Endothelial cell of umbilical vein (primary cell): Measurements from ENCODE around the gene DESI2. TPM values are rescaled to one million over a fixed set of nuclear protein-coding genes. Genes with fewer than 3 reads are reported as not detected.

Source experiments
- BruUV-seq: library from RNA; stranded (reverse); fragments of 400-500 nt; replicated peaks from 2 replicates; lab custom pipeline; 2021; lab: Mats Ljungman, UMichigan
- CTCF ChIA-PET: fragments of 300-600, 350-600 bp; sonication (Branson Sonifier 250); formaldehyde crosslinking; loops from one replicate; lab custom pipeline; 2021; ENCODE audit warnings: antibody characterized with exemption, inconsistent platforms; lab: Charles Lee
- POLR2A ChIA-PET: fragments of 300-600, 350-600 bp; sonication (Branson Sonifier 250); formaldehyde crosslinking; loops from one replicate; lab custom pipeline; 2021; ENCODE audit warnings: antibody characterized with exemption, inconsistent platforms; lab: Charles Lee
- DNase-seq: peaks from one replicate; pipeline ENCODE4 v3.0.0-alpha.2; 2011; ENCODE audit warnings: low read depth, low spot score
- FAIRE-seq: peaks from 2 replicates; lab custom pipeline; 2011; peaks lifted over from hg19 to GRCh38; lab: Jason Lieb, UNC
- H2AFZ ChIP-seq: 2 replicates; pipeline ENCODE4 v1.6.0; 2012; ENCODE audit warnings: low read depth, low read length, control low read depth, inconsistent platforms
- H3K27ac ChIP-seq: 2 replicates; pipeline ENCODE4 v1.5.1; 2011; ENCODE audit warnings: low read depth, mild to moderate bottlenecking, control low read depth, low read length, moderate library complexity; ENCODE audit not compliant: insufficient read depth
- H3K27me3 ChIP-seq, 2 experiments: 2 replicates each; pipeline versions ENCODE4 v1.6.0 to v1.6.1; 2011; ENCODE audit warnings: low read length in 2 of 2, mixed read lengths in 1 of 2; ENCODE audit not compliant: control insufficient read depth in 2 of 2, insufficient read depth in 2 of 2
- H3K36me3 ChIP-seq, 2 experiments: 2 replicates in 1 of 2; 3 replicates in 1 of 2; pipeline ENCODE4 v1.5.1; 2011; ENCODE audit warnings: low read length in 2 of 2, mild to moderate bottlenecking in 1 of 2, moderate library complexity in 1 of 2; ENCODE audit not compliant: control insufficient read depth in 2 of 2, insufficient read depth in 2 of 2; ENCODE audit errors: extremely low read depth in 1 of 2
- H3K4me1 ChIP-seq: 3 replicates; pipeline ENCODE4 v1.5.1; 2011; ENCODE audit warnings: mild to moderate bottlenecking, low read length; ENCODE audit not compliant: control insufficient read depth, insufficient read depth; ENCODE audit errors: extremely low read depth
- H3K4me2 ChIP-seq: 2 replicates; pipeline ENCODE4 v1.6.1; 2011; ENCODE audit warnings: low read length, control low read depth, mixed read lengths; ENCODE audit not compliant: insufficient read depth
- H3K4me3 ChIP-seq, 3 experiments: fragments of 200-600 bp in 1 of 3; sonication (generic), shearing (Covaris generic) in 1 of 3; replicated peaks in 1 of 3; 2 replicates each; pipeline ENCODE4 v1.5.1; 2011 to 2016; ENCODE audit warnings: control low read depth in 3 of 3, low read length in 3 of 3, mild to moderate bottlenecking in 2 of 3, inconsistent platforms in 1 of 3, low read depth in 1 of 3, moderate library complexity in 1 of 3; ENCODE audit not compliant: insufficient read depth in 1 of 3
- H3K79me2 ChIP-seq: 2 replicates; pipeline ENCODE4 v1.6.0; 2012; ENCODE audit warnings: low read length, inconsistent platforms; ENCODE audit not compliant: control insufficient read depth, insufficient read depth
- H3K9ac ChIP-seq: replicated peaks from 2 replicates; pipeline ENCODE3; 2011; ENCODE audit warnings: low read length, control low read depth; ENCODE audit not compliant: insufficient read depth; ENCODE audit errors: extremely low read depth
- H3K9me1 ChIP-seq: replicated peaks from 3 replicates; pipeline ENCODE4 v1.6.0; 2011; ENCODE audit warnings: mild to moderate bottlenecking, low read length; ENCODE audit not compliant: control insufficient read depth, insufficient read depth; ENCODE audit errors: extremely low read depth
- H3K9me3 ChIP-seq: replicated peaks from 2 replicates; pipeline ENCODE4 v1.5.1; 2012; ENCODE audit warnings: low read length, inconsistent platforms; ENCODE audit not compliant: control insufficient read depth, insufficient read depth
- H4K20me1 ChIP-seq: replicated peaks from 2 replicates; pipeline ENCODE3; 2011; ENCODE audit warnings: mild to moderate bottlenecking, low read length; ENCODE audit not compliant: control insufficient read depth, insufficient read depth; ENCODE audit errors: extremely low read depth
- EZH2 ChIP-seq: IDR thresholded peaks from 2 replicates; pipeline ENCODE4 v1.6.1; 2012; ENCODE audit warnings: borderline replicate concordance, low read depth, mild to moderate bottlenecking, moderate library complexity, low read length, inconsistent platforms; ENCODE audit not compliant: severe bottlenecking
- FOS ChIP-seq: IDR thresholded peaks from 2 replicates; pipeline ENCODE4 v1.6.1; 2011; ENCODE audit warnings: mild to moderate bottlenecking, low read length, moderate library complexity, borderline replicate concordance; ENCODE audit not compliant: insufficient read depth
- GATA2 ChIP-seq: IDR thresholded peaks from 2 replicates; pipeline ENCODE4 v1.7.0; 2011; ENCODE audit warnings: low read depth, mild to moderate bottlenecking, moderate library complexity, mixed read lengths, low read length; ENCODE audit not compliant: insufficient read length, insufficient read depth
- JUN ChIP-seq: IDR thresholded peaks from 2 replicates; pipeline ENCODE4 v1.6.1; 2011; ENCODE audit warnings: borderline replicate concordance, low read depth; ENCODE audit not compliant: insufficient read length, insufficient read depth
- MYC ChIP-seq: IDR thresholded peaks from one replicate; pipeline ENCODE4 v1.6.1; 2011; ENCODE audit warnings: mild to moderate bottlenecking, low read depth, low read length
- POLR2A ChIP-seq: IDR thresholded peaks from 2 replicates; pipeline ENCODE4 v1.6.1; 2012; ENCODE audit warnings: low read depth, mild to moderate bottlenecking, control low read depth, low read length
- POLR2AphosphoS5 ChIP-seq: IDR thresholded peaks from 2 replicates; pipeline ENCODE4 v1.6.1; 2012; ENCODE audit warnings: low read depth, mild to moderate bottlenecking, control low read depth, low read length, moderate library complexity; ENCODE audit not compliant: insufficient read depth
- dilution Hi-C: fragments of 300-500 bp; cut with MboI; formaldehyde crosslinking; loops from one replicate; pipeline ENCODE4 v1.15.0; 2019; ENCODE audit warnings: low sequenced_read_pairs; ENCODE audit not compliant: extremely low pct_ligation_motif_present
- intact Hi-C: fragments of 100-400 bp; cut with micrococcal nuclease; formaldehyde crosslinking; loops from one replicate; pipeline ENCODE4 v1.10.0; 2022
- polyA plus RNA-seq, 4 experiments: library from polyadenylated mRNA; depleted of rRNA in 3 of 4; stranded (reverse) in 3 of 4; unstranded in 1 of 4; fragments of >200 nt; gene quantifications; 2 replicates each; pipeline versions ENCODE4 v1.2.1 to v1.2.3, GENCODE V29; 2011 to 2012; ENCODE audit warnings: missing spikeins in 1 of 4
- total RNA-seq: library from RNA; stranded (reverse); gene quantifications from 2 replicates; pipeline ENCODE4 v1.2.3, GENCODE V29; 2021
- TF ChIP-seq, protein P1 (sequence below), 2 donors: IDR thresholded peaks; 1 replicate in 1 of 2; 2 replicates in 1 of 2; pipeline ENCODE4 v1.5.1; 2011; ENCODE audit warnings: low read length in 2 of 2, mild to moderate bottlenecking in 2 of 2, moderate library complexity in 2 of 2, control low read depth in 1 of 2, inconsistent platforms in 1 of 2, low read depth in 1 of 2; ENCODE audit not compliant: insufficient read depth in 1 of 2; ENCODE audit errors: extremely low read depth in 1 of 2
- TF ChIP-seq, protein P2 (sequence below): IDR thresholded peaks from 2 replicates; pipeline ENCODE4 v1.6.1; 2011; ENCODE audit not compliant: insufficient read depth, insufficient read length

The DESI2 gene
- total and polyA plus RNA-seq, 2 donors (not counting 3 experiments of a cell fraction or from before 2014, with no cell fraction given): 22.9 to 37.2 TPM

DNA sequence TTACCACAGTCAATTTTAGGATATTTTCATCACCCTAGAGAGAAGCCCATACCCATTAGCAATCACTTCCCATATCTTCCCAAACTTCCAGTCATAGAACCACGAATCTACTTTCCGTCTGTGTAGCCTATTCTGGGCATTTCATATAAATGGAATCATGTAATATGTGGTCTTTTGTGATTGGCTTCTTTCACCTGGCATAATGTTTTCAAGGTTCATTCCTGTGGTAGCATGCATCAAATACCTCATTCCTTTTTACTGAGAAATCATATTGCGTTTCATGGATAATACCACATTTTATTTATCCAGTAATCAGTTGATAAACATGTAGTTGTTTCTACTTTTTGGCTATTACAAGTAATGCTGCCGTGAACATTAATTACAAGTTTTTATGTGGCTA lies 21.5 kb downstream of the DESI2 start:
- Histone ChIP-seq H3K36me3 (no peaks in the 10 kb centered on the region), H3K4me1 (no peaks in the 10 kb centered on the region), H2AFZ (no peak overlapping the region), H3K4me3 (no peak overlapping the region), H3K9me3 (no peaks in the 10 kb centered on the region), H3K27ac (no peak overlapping the region), H3K9ac (no peak overlapping the region), H3K9me1 (no peaks in the 10 kb centered on the region), H3K27me3 (no peaks in the 10 kb centered on the region), H3K4me2 (no peak overlapping the region), H3K79me2 (peaks cover 42% of the 10 kb centered on the region), H4K20me1 (no peaks in the 10 kb centered on the region)
- intact Hi-C loops: no loop called here
- CTCF ChIA-PET: no interaction called here
- TF ChIP-seq POLR2AphosphoS5 (no peak), GATA2 (no peak), EZH2 (no peak), FOS (no peak), POLR2A (no peak), JUN (no peak), MYC (no peak)
- TF ChIP-seq, protein P1, sequence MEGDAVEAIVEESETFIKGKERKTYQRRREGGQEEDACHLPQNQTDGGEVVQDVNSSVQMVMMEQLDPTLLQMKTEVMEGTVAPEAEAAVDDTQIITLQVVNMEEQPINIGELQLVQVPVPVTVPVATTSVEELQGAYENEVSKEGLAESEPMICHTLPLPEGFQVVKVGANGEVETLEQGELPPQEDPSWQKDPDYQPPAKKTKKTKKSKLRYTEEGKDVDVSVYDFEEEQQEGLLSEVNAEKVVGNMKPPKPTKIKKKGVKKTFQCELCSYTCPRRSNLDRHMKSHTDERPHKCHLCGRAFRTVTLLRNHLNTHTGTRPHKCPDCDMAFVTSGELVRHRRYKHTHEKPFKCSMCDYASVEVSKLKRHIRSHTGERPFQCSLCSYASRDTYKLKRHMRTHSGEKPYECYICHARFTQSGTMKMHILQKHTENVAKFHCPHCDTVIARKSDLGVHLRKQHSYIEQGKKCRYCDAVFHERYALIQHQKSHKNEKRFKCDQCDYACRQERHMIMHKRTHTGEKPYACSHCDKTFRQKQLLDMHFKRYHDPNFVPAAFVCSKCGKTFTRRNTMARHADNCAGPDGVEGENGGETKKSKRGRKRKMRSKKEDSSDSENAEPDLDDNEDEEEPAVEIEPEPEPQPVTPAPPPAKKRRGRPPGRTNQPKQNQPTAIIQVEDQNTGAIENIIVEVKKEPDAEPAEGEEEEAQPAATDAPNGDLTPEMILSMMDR (IDR thresholded peaks at IDR 0.05; ENCODE audit: extremely low read depth in 1 of 2, insufficient read depth in 1 of 2, low read depth in 1 of 2, low read length in 2 of 2): no peak
- TF ChIP-seq, protein P2, sequence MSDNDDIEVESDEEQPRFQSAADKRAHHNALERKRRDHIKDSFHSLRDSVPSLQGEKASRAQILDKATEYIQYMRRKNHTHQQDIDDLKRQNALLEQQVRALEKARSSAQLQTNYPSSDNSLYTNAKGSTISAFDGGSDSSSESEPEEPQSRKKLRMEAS: no peak
- DNase-seq (no peak), FAIRE-seq (no peak)
- POLR2A ChIA-PET: no interaction called here
- no TSS peak for BruUV-seq
- dilution Hi-C loops: no loop called here
